ENCODE data around the gene CEP83.
A peak's percentile ranks its signal among the peaks of the same experiment; 100 is the strongest.

The CEP83 gene

GRCh38 chr12:94265966-94266745, 193.5 kb downstream of the CEP83 start:
- TF ChIP-seq REST (IDR thresholded peaks at IDR 0.05; ENCODE audit: insufficient replicate concordance, low read depth), result no peak
- TF ChIP-seq CTCF (IDR thresholded peaks at IDR 0.05; ENCODE audit: insufficient read depth, low read length), result no peak
- peak; percentile 40; the same call in 1 of the 2 replicates for TF ChIP-seq SPI1 (IDR thresholded peaks at IDR 0.05; ENCODE audit: borderline replicate concordance, low read depth)
- no peak for TF ChIP-seq GABPA (IDR thresholded peaks at IDR 0.05; ENCODE audit: low read depth)
- TF ChIP-seq POLR2AphosphoS5 (IDR thresholded peaks at IDR 0.05; ENCODE audit: low read depth), result no peak
- Histone ChIP-seq H3K4me3 (replicated peaks; ENCODE audit: insufficient read depth, low read length) (no peak overlapping the region), H3K27me3 (ENCODE audit: insufficient read depth, poor library complexity, severe bottlenecking) (no peaks in the 10 kb centered on the region), H3K27ac (replicated peaks) (peak overlapping the region; percentile 4; the same call in 1 of the 2 replicates)
- DNase-seq (ENCODE audit: low read depth in 1 of 2, low spot score in 1 of 2), result peak in 1 of 2 experiments; percentile 49

GRCh38 chr12:94265539-94265938, 194.1 kb downstream of the CEP83 start:
- Histone ChIP-seq H3K4me3 (replicated peaks; ENCODE audit: insufficient read depth, low read length) (no peak overlapping the region), H3K27me3 (ENCODE audit: insufficient read depth, poor library complexity, severe bottlenecking) (no peaks in the 10 kb centered on the region), H3K27ac (replicated peaks) (no peak overlapping the region)
- DNase-seq (ENCODE audit: low read depth in 1 of 2, low spot score in 1 of 2), result no peak
- TF ChIP-seq POLR2AphosphoS5 (IDR thresholded peaks at IDR 0.05; ENCODE audit: low read depth) (no peak), CTCF (IDR thresholded peaks at IDR 0.05; ENCODE audit: insufficient read depth, low read length) (no peak), REST (IDR thresholded peaks at IDR 0.05; ENCODE audit: insufficient replicate concordance, low read depth) (no peak), SPI1 (IDR thresholded peaks at IDR 0.05; ENCODE audit: borderline replicate concordance, low read depth) (no peak), GABPA (IDR thresholded peaks at IDR 0.05; ENCODE audit: low read depth) (no peak)

- DNase-seq (ENCODE audit: low read depth in 1 of 2, low spot score in 1 of 2), result no peak
- no peak overlapping the region for H3K27ac ChIP-seq (replicated peaks)
These were observed 194.8 kb downstream of the CEP83 start for GRCh38 chr12:94264736-94265485.

More at GRCh38 chr12:94264736-94265485, 194.8 kb downstream of the CEP83 start:
- no peak overlapping the region for H3K4me3 ChIP-seq (replicated peaks; ENCODE audit: insufficient read depth, low read length)
- no peak for TF ChIP-seq SPI1 (IDR thresholded peaks at IDR 0.05; ENCODE audit: borderline replicate concordance, low read depth)
- TF ChIP-seq GABPA (IDR thresholded peaks at IDR 0.05; ENCODE audit: low read depth), result no peak
- no peak for TF ChIP-seq CTCF (IDR thresholded peaks at IDR 0.05; ENCODE audit: insufficient read depth, low read length)
- no peaks in the 10 kb centered on the region for H3K27me3 ChIP-seq (ENCODE audit: insufficient read depth, poor library complexity, severe bottlenecking)
